ENCODE data around the gene FLOT1. TPM values are rescaled to one million over a fixed set of nuclear protein-coding genes. Genes with fewer than 3 reads are reported as not detected.
A peak's percentile ranks its signal among the peaks of the same experiment; 100 is the strongest.

FLOT1 gene
- total and polyA plus RNA-seq, 2 donors: 67.1 to 157 TPM

- Histone ChIP-seq H3K9me3 (ENCODE audit: control insufficient read depth in 2 of 2, insufficient read depth in 1 of 2, low read length in 1 of 2) (no peaks in the 10 kb centered on the region), H3K4me3 (ENCODE audit: low read length in 2 of 2) (no peak overlapping the region), H3K27ac (ENCODE audit: low read depth in 1 of 2, low read length in 1 of 2) (no peak overlapping the region), H3K27me3 (ENCODE audit: control insufficient read depth in 2 of 2, insufficient read depth in 1 of 2, low read length in 1 of 2) (no peaks in the 10 kb centered on the region), H3K4me1 (ENCODE audit: control insufficient read depth in 2 of 2, insufficient read depth in 2 of 2, low read length in 2 of 2) (no peaks in the 10 kb centered on the region), H3K36me3 (ENCODE audit: control insufficient read depth in 2 of 2, insufficient read depth in 2 of 2, low read length in 1 of 2) (peaks cover 57 to 58% of the 10 kb centered on the region in 2 donors)
- DNase-seq (ENCODE audit: low read depth in 6 of 9, low spot score in 9 of 9): no peak
- WGBS: over 99% methylated on average over 4 of the region's 4 CpGs
These were observed 38.7 kb downstream of the FLOT1 start for GRCh38 chr6:30703821-30704220.

- Histone ChIP-seq H3K27ac (ENCODE audit: low read depth in 1 of 2, low read length in 1 of 2) (no peak overlapping the region), H3K36me3 (ENCODE audit: control insufficient read depth in 2 of 2, insufficient read depth in 2 of 2, low read length in 1 of 2) (peaks cover 56 to 61% of the 10 kb centered on the region in 2 donors), H3K4me1 (ENCODE audit: control insufficient read depth in 2 of 2, insufficient read depth in 2 of 2, low read length in 2 of 2) (no peaks in the 10 kb centered on the region), H3K4me3 (ENCODE audit: low read length in 2 of 2) (no peak overlapping the region), H3K9me3 (ENCODE audit: control insufficient read depth in 2 of 2, insufficient read depth in 1 of 2, low read length in 1 of 2) (no peaks in the 10 kb centered on the region), H3K27me3 (ENCODE audit: control insufficient read depth in 2 of 2, insufficient read depth in 1 of 2, low read length in 1 of 2) (no peaks in the 10 kb centered on the region)
- DNase-seq (ENCODE audit: low read depth in 6 of 9, low spot score in 9 of 9): no peak
- WGBS: 99% methylated on average over 10 of the region's 10 CpGs
These were observed 39.5 kb downstream of the FLOT1 start for GRCh38 chr6:30703011-30703410.

- no peaks in the 10 kb centered on the region for H3K9me3 ChIP-seq (ENCODE audit: control insufficient read depth in 2 of 2, insufficient read depth in 1 of 2, low read length in 1 of 2)
- 95% methylated on average over 4 of the region's 4 CpGs for WGBS
- no peaks in the 10 kb centered on the region for H3K4me1 ChIP-seq (ENCODE audit: control insufficient read depth in 2 of 2, insufficient read depth in 2 of 2, low read length in 2 of 2)
- H3K27ac ChIP-seq (ENCODE audit: low read depth in 1 of 2, low read length in 1 of 2): no peak overlapping the region
- no peak for DNase-seq (ENCODE audit: low read depth in 6 of 9, low spot score in 9 of 9)
- H3K27me3 ChIP-seq (ENCODE audit: control insufficient read depth in 2 of 2, insufficient read depth in 1 of 2, low read length in 1 of 2): no peaks in the 10 kb centered on the region
- no peak overlapping the region for H3K4me3 ChIP-seq (ENCODE audit: low read length in 2 of 2)
- H3K36me3 ChIP-seq (ENCODE audit: control insufficient read depth in 2 of 2, insufficient read depth in 2 of 2, low read length in 1 of 2): peaks cover 38 to 41% of the 10 kb centered on the region in 2 donors
These were observed 42.1 kb downstream of the FLOT1 start for GRCh38 chr6:30700340-30700739.

GRCh38 chr6:30696432-30696831, 46.1 kb downstream of the FLOT1 start:
- Histone ChIP-seq H3K9me3 (ENCODE audit: control insufficient read depth in 2 of 2, insufficient read depth in 1 of 2, low read length in 1 of 2) (no peaks in the 10 kb centered on the region), H3K4me3 (ENCODE audit: low read length in 2 of 2) (no peak overlapping the region), H3K4me1 (ENCODE audit: control insufficient read depth in 2 of 2, insufficient read depth in 2 of 2, low read length in 2 of 2) (no peaks in the 10 kb centered on the region), H3K27ac (ENCODE audit: low read depth in 1 of 2, low read length in 1 of 2) (no peak overlapping the region), H3K36me3 (ENCODE audit: control insufficient read depth in 2 of 2, insufficient read depth in 2 of 2, low read length in 1 of 2) (peaks cover 12 to 14% of the 10 kb centered on the region in 2 donors), H3K27me3 (ENCODE audit: control insufficient read depth in 2 of 2, insufficient read depth in 1 of 2, low read length in 1 of 2) (no peaks in the 10 kb centered on the region)
- 97% methylated on average over 5 of the region's 5 CpGs for WGBS
- DNase-seq (ENCODE audit: low read depth in 6 of 9, low spot score in 9 of 9): no peak

GRCh38 chr6:30691208-30691847, 51.2 kb downstream of the FLOT1 start:
- no peaks in the 10 kb centered on the region for H3K36me3 ChIP-seq (ENCODE audit: control insufficient read depth in 2 of 2, insufficient read depth in 2 of 2, low read length in 1 of 2)
- WGBS: 38% methylated on average over 8 of the region's 8 CpGs
- H3K27me3 ChIP-seq (ENCODE audit: control insufficient read depth in 2 of 2, insufficient read depth in 1 of 2, low read length in 1 of 2): no peaks in the 10 kb centered on the region
- H3K4me1 ChIP-seq (ENCODE audit: control insufficient read depth in 2 of 2, insufficient read depth in 2 of 2, low read length in 2 of 2): peaks cover 14 to 40% of the 10 kb centered on the region in 2 donors
- no peak for DNase-seq (ENCODE audit: low read depth in 6 of 9, low spot score in 9 of 9)
- H3K4me3 ChIP-seq (ENCODE audit: low read length in 2 of 2): peak overlapping the region; percentile 80 to 90
- H3K27ac ChIP-seq (ENCODE audit: low read depth in 1 of 2, low read length in 1 of 2): peak overlapping the region in 1 of 2 donors; percentile 62
- no peaks in the 10 kb centered on the region for H3K9me3 ChIP-seq (ENCODE audit: control insufficient read depth in 2 of 2, insufficient read depth in 1 of 2, low read length in 1 of 2)

- Histone ChIP-seq H3K9me3 (ENCODE audit: control insufficient read depth in 2 of 2, insufficient read depth in 1 of 2, low read length in 1 of 2) (no peaks in the 10 kb centered on the region), H3K27me3 (ENCODE audit: control insufficient read depth in 2 of 2, insufficient read depth in 1 of 2, low read length in 1 of 2) (no peaks in the 10 kb centered on the region), H3K36me3 (ENCODE audit: control insufficient read depth in 2 of 2, insufficient read depth in 2 of 2, low read length in 1 of 2) (no peaks in the 10 kb centered on the region), H3K4me3 (ENCODE audit: low read length in 2 of 2) (peak within 1 kb of the TSS; percentile 80 to 90), H3K4me1 (ENCODE audit: control insufficient read depth in 2 of 2, insufficient read depth in 2 of 2, low read length in 2 of 2) (peaks cover 17 to 47% of the 10 kb centered on the region in 2 donors), H3K27ac (ENCODE audit: low read depth in 1 of 2, low read length in 1 of 2) (peak within 1 kb of the TSS; percentile 62 to 78)
- peak in 5 of 9 donors; percentile 59 to 85 (median 77) for DNase-seq (ENCODE audit: low read depth in 6 of 9, low spot score in 9 of 9)
- under 1% methylated on average over 40 of the region's 40 CpGs for WGBS
These were observed 51.9 kb downstream of the FLOT1 start, which contains the start of gene NRM for GRCh38 chr6:30690403-30691207. Gene NRM (minus strand): TSS chr6:30690984. CDS start chr6:30690974, 10 bp downstream.

GRCh38 chr6:30689985-30690384, 52.5 kb downstream of the FLOT1 start:
- no peaks in the 10 kb centered on the region for H3K9me3 ChIP-seq (ENCODE audit: control insufficient read depth in 2 of 2, insufficient read depth in 1 of 2, low read length in 1 of 2)
- peak overlapping the region; percentile 80 to 90 for H3K4me3 ChIP-seq (ENCODE audit: low read length in 2 of 2)
- H3K27ac ChIP-seq (ENCODE audit: low read depth in 1 of 2, low read length in 1 of 2): peak overlapping the region in 1 of 2 donors; percentile 78
- DNase-seq (ENCODE audit: low read depth in 6 of 9, low spot score in 9 of 9): no peak
- H3K36me3 ChIP-seq (ENCODE audit: control insufficient read depth in 2 of 2, insufficient read depth in 2 of 2, low read length in 1 of 2): no peaks in the 10 kb centered on the region
- no peaks in the 10 kb centered on the region for H3K27me3 ChIP-seq (ENCODE audit: control insufficient read depth in 2 of 2, insufficient read depth in 1 of 2, low read length in 1 of 2)
- 60% methylated on average over 4 of the region's 4 CpGs for WGBS
- peaks cover 22 to 53% of the 10 kb centered on the region in 2 donors for H3K4me1 ChIP-seq (ENCODE audit: control insufficient read depth in 2 of 2, insufficient read depth in 2 of 2, low read length in 2 of 2)

- 95% methylated on average over 11 of the region's 11 CpGs for WGBS
- peaks cover 24 to 57% of the 10 kb centered on the region in 2 donors for H3K4me1 ChIP-seq (ENCODE audit: control insufficient read depth in 2 of 2, insufficient read depth in 2 of 2, low read length in 2 of 2)
- H3K27ac ChIP-seq (ENCODE audit: low read depth in 1 of 2, low read length in 1 of 2): no peak overlapping the region
- peak overlapping the region in 1 of 2 donors; percentile 90 for H3K4me3 ChIP-seq (ENCODE audit: low read length in 2 of 2)
- no peak for DNase-seq (ENCODE audit: low read depth in 6 of 9, low spot score in 9 of 9)
- H3K36me3 ChIP-seq (ENCODE audit: control insufficient read depth in 2 of 2, insufficient read depth in 2 of 2, low read length in 1 of 2): no peaks in the 10 kb centered on the region
- no peaks in the 10 kb centered on the region for H3K27me3 ChIP-seq (ENCODE audit: control insufficient read depth in 2 of 2, insufficient read depth in 1 of 2, low read length in 1 of 2)
- H3K9me3 ChIP-seq (ENCODE audit: control insufficient read depth in 2 of 2, insufficient read depth in 1 of 2, low read length in 1 of 2): no peaks in the 10 kb centered on the region
These were observed 53.2 kb downstream of the FLOT1 start for GRCh38 chr6:30689022-30689865.
